Esophagus squamous epithelium (tissue), 4 donors: ENCODE results near the gene SKP1.

Experiments used
- POLR2A ChIP-seq, 4 donors: fragments of 450-650 bp; IDR thresholded peaks; one replicate each; pipeline ENCODE4 v1.6.1; 2017; ENCODE audit warnings: antibody characterized with exemption in 4 of 4, mild to moderate bottlenecking in 4 of 4, moderate library complexity in 3 of 4
- TF ChIP-seq, protein P1 (sequence below), 6 experiments: fragments of 450-650 bp in 4 of 6; fragments of 200-600 bp in 2 of 6; sonication (generic) in 2 of 6; IDR thresholded peaks; one replicate each; pipeline ENCODE4 v1.5.1; 2016 to 2019; ENCODE audit warnings: antibody characterized with exemption in 6 of 6, mild to moderate bottlenecking in 4 of 6, moderate library complexity in 4 of 6

DNA sequence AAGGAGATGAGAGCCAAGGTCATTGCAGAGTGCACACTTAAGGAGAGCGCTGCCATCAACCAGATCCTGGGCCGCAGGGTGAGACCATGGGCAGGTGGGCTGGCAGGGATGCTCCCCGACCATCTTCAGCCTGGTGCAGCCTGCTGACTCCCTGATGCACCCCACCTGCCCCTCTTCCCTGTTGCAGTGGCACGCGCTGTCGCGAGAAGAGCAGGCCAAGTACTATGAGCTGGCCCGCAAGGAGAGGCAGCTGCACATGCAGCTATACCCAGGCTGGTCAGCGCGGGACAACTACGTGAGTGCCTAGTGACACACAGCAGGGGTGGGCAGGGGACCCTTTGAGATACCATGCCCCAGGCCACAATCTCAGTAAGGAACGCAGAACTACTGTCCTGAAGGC is 33.9 kb downstream of the SKP1 start:
- TF ChIP-seq, protein P1, sequence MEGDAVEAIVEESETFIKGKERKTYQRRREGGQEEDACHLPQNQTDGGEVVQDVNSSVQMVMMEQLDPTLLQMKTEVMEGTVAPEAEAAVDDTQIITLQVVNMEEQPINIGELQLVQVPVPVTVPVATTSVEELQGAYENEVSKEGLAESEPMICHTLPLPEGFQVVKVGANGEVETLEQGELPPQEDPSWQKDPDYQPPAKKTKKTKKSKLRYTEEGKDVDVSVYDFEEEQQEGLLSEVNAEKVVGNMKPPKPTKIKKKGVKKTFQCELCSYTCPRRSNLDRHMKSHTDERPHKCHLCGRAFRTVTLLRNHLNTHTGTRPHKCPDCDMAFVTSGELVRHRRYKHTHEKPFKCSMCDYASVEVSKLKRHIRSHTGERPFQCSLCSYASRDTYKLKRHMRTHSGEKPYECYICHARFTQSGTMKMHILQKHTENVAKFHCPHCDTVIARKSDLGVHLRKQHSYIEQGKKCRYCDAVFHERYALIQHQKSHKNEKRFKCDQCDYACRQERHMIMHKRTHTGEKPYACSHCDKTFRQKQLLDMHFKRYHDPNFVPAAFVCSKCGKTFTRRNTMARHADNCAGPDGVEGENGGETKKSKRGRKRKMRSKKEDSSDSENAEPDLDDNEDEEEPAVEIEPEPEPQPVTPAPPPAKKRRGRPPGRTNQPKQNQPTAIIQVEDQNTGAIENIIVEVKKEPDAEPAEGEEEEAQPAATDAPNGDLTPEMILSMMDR (IDR thresholded peaks at IDR 0.05), result no peak
- no peak for TF ChIP-seq POLR2A (IDR thresholded peaks at IDR 0.05)
